NB4 (cell line): Measurements from ENCODE around the gene C1orf87.

Source experiments
- CTCF ChIP-seq: IDR thresholded peaks from one replicate; pipeline ENCODE4 v1.5.1; 2012; ENCODE audit warnings: low read depth, low read length
- MYC ChIP-seq: IDR thresholded peaks from 2 replicates; pipeline ENCODE4 v1.6.1; 2011; ENCODE audit warnings: low read depth, low read length
- POLR2A ChIP-seq: IDR thresholded peaks from 2 replicates; pipeline ENCODE4 v1.6.1; 2011; ENCODE audit warnings: mild to moderate bottlenecking; ENCODE audit not compliant: insufficient read length; ENCODE audit errors: extremely low read depth

GRCh38 chr1:60068393-60069045 is 5.1 kb downstream of the C1orf87 start:
- TF ChIP-seq CTCF (no peak), POLR2A (no peak), MYC (no peak)
